Measurements from ENCODE around the gene FNIP1.
A peak's percentile ranks its signal among the peaks of the same experiment; 100 is the strongest.
"Not testable (repeated sequence)": the region's sequence is repeated elsewhere in the genome, so short reads cannot be mapped to it uniquely, and the experiment has no call there.

The FNIP1 gene

GRCh38 chr5:131754363-131754762, 42.5 kb downstream of the FNIP1 start:
- ATAC-seq (replicated peaks): peak; percentile 65 to 93
- H3K36me3 Mint-ChIP-seq: peaks cover 10 to 16% of the 10 kb centered on the region in 2 donors
- peak overlapping the region; percentile 81 for H3K27ac Mint-ChIP-seq
- H3K4me3 Mint-ChIP-seq: no peak overlapping the region
- H3K9me3 Mint-ChIP-seq: no peaks in the 10 kb centered on the region
- DNase-seq: no peak
- peaks cover 10 to 19% of the 10 kb centered on the region in 2 donors for H3K4me1 Mint-ChIP-seq
- H3K27me3 Mint-ChIP-seq: no peaks in the 10 kb centered on the region

DNA sequence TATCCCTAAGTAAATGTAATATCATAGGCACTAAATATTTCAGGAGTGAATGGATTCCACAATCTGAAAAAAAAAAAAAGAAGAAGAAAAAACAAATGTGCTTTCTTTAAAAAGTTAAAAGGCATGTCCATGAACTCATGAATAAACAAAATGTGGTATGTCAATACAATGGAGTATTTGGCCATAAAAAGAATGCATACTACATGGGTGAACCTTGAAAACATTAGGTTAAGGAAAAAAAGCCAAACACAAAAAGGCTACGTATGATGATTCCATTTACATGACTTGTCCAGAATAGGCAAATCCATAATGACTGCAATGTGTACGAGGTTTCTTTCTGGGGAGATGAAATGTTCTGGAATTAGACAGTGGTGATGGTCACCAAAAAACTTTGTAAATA, 45.3 kb downstream of the FNIP1 start:
- H3K9me3 Mint-ChIP-seq: no peaks in the 10 kb centered on the region
- no peak for ATAC-seq (replicated peaks)
- DNase-seq: no peak
- no peak overlapping the region for H3K4me3 Mint-ChIP-seq
- peaks cover 19 to 32% of the 10 kb centered on the region in 2 donors for H3K4me1 Mint-ChIP-seq
- H3K27ac Mint-ChIP-seq: no peak overlapping the region
- no peaks in the 10 kb centered on the region for H3K27me3 Mint-ChIP-seq
- peaks cover 15 to 23% of the 10 kb centered on the region in 2 donors for H3K36me3 Mint-ChIP-seq

- Mint-ChIP-seq H3K4me1 (peaks cover 20 to 32% of the 10 kb centered on the region in 2 donors), H3K9me3 (no peaks in the 10 kb centered on the region), H3K27me3 (no peaks in the 10 kb centered on the region), H3K27ac (no peak overlapping the region), H3K36me3 (peaks cover 13 to 22% of the 10 kb centered on the region in 2 donors), H3K4me3 (no peak overlapping the region)
- ATAC-seq (replicated peaks) (no peak), DNase-seq (no peak)
Measured at GRCh38 chr5:131749723-131750470, 46.9 kb downstream of the FNIP1 start.

- Mint-ChIP-seq H3K4me1 (peaks cover 14 to 32% of the 10 kb centered on the region in 2 donors), H3K4me3 (no peak overlapping the region), H3K9me3 (no peaks in the 10 kb centered on the region), H3K36me3 (peaks cover 14 to 21% of the 10 kb centered on the region in 2 donors), H3K27me3 (no peaks in the 10 kb centered on the region), H3K27ac (no peak overlapping the region)
- DNase-seq: no peak
- ATAC-seq (replicated peaks): no peak
Measured at GRCh38 chr5:131749138-131749537, 47.7 kb downstream of the FNIP1 start.

- Mint-ChIP-seq H3K4me1 (peaks cover 14 to 32% of the 10 kb centered on the region in 2 donors), H3K27me3 (no peaks in the 10 kb centered on the region), H3K27ac (peak overlapping the region; percentile 21), H3K36me3 (peaks cover 22 to 26% of the 10 kb centered on the region in 2 donors), H3K9me3 (no peaks in the 10 kb centered on the region), H3K4me3 (peak overlapping the region; percentile 2 to 3)
- DNase-seq (no peak), ATAC-seq (replicated peaks) (peak; percentile 84 to 86)
Measured at GRCh38 chr5:131747180-131748105, 49.4 kb downstream of the FNIP1 start.

GRCh38 chr5:131746423-131746822, 50.4 kb downstream of the FNIP1 start:
- Mint-ChIP-seq H3K27me3 (no peaks in the 10 kb centered on the region), H3K4me3 (no peak overlapping the region), H3K27ac (no peak overlapping the region), H3K9me3 (no peaks in the 10 kb centered on the region), H3K36me3 (peaks cover 20 to 24% of the 10 kb centered on the region in 2 donors), H3K4me1 (peaks cover 14 to 32% of the 10 kb centered on the region in 2 donors)
- ATAC-seq (replicated peaks) (no peak), DNase-seq (no peak)

- H3K4me1 Mint-ChIP-seq: peaks cover 14 to 32% of the 10 kb centered on the region in 2 donors
- no peaks in the 10 kb centered on the region for H3K9me3 Mint-ChIP-seq
- H3K4me3 Mint-ChIP-seq: no peak overlapping the region
- H3K27ac Mint-ChIP-seq: no peak overlapping the region
- no peaks in the 10 kb centered on the region for H3K27me3 Mint-ChIP-seq
- peaks cover 21 to 28% of the 10 kb centered on the region in 2 donors for H3K36me3 Mint-ChIP-seq
- ATAC-seq (replicated peaks) (no peak), DNase-seq (no peak)
Measured at GRCh38 chr5:131745703-131746102, 51.1 kb downstream of the FNIP1 start.

DNA sequence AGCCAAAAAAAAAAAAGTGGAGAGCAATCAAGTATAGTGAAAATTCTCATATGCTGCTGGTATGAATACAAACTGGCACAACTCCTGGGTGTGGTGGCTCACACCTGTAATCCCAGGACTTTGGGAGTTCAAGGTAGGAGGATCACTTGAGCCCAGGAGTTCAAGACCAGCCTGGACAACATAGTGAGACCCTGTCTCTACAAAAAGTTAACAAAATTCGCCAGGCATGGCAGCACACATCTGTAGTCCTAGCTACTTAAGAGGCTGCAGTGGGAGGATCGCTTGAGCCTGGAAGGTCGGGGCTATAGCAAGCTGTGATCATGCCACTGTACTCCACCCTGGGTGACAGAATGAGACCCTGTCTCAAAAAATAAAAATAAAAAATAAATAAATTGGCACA, 51.7 kb downstream of the FNIP1 start:
- Mint-ChIP-seq H3K9me3 (no peaks in the 10 kb centered on the region), H3K4me3 (no peak overlapping the region), H3K27ac (no peak overlapping the region), H3K4me1 (peaks cover 14 to 30% of the 10 kb centered on the region in 2 donors), H3K27me3 (no peaks in the 10 kb centered on the region), H3K36me3 (peaks cover 26 to 33% of the 10 kb centered on the region in 2 donors)
- ATAC-seq (replicated peaks) (no peak), DNase-seq (no peak)

GRCh38 chr5:131740477-131740876, 56.3 kb downstream of the FNIP1 start:
- Mint-ChIP-seq H3K9me3 (no peaks in the 10 kb centered on the region), H3K27me3 (no peaks in the 10 kb centered on the region), H3K4me1 (peaks cover 2 to 9% of the 10 kb centered on the region in 2 donors), H3K27ac (no peak overlapping the region), H3K4me3 (no peak overlapping the region), H3K36me3 (peaks cover 42 to 47% of the 10 kb centered on the region in 2 donors)
- no peak for DNase-seq
- ATAC-seq (replicated peaks): no peak

GRCh38 chr5:131735393-131735792, 61.4 kb downstream of the FNIP1 start:
- DNase-seq (no peak), ATAC-seq (replicated peaks) (no peak)
- Mint-ChIP-seq H3K27ac (no peak overlapping the region), H3K36me3 (peaks cover 42 to 49% of the 10 kb centered on the region in 2 donors), H3K4me1 (peaks cover 6 to 9% of the 10 kb centered on the region in 2 donors), H3K4me3 (no peak overlapping the region), H3K27me3 (no peaks in the 10 kb centered on the region), H3K9me3 (peaks cover 0 to 2% of the 10 kb centered on the region in 2 donors)

GRCh38 chr5:131734939-131735338, 61.9 kb downstream of the FNIP1 start:
- not testable (repeated sequence) for H3K27me3 Mint-ChIP-seq; H3K4me3 Mint-ChIP-seq; H3K9me3 Mint-ChIP-seq; DNase-seq; H3K4me1 Mint-ChIP-seq; H3K27ac Mint-ChIP-seq; ATAC-seq (replicated peaks)
- H3K36me3 Mint-ChIP-seq: peaks cover 40 to 47% of the 10 kb centered on the region in 2 donors

DNA sequence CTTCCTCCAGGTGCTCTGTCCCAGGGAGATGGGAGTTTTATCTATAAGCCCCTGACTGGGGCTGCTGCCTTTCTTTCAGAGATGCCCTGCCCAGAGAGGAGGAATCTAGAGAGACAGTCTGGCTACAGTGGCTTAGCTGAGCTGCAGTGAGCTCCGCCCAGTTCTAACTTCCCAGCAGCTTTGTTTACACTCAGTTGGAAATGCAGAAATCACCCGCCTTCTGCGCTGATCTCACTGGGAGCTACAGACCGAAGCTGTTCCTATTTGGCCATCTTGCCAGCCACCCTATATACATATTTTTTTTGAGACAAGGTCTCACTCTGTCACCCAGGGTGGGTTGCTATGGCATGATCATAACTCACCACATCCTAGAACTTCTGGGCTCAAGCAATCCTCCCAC, 67.5 kb downstream of the FNIP1 start:
- not testable (repeated sequence) for H3K27ac Mint-ChIP-seq; H3K27me3 Mint-ChIP-seq; DNase-seq; H3K4me1 Mint-ChIP-seq; H3K4me3 Mint-ChIP-seq; ATAC-seq (replicated peaks)
- Mint-ChIP-seq H3K36me3 (peaks cover 50 to 64% of the 10 kb centered on the region in 2 donors), H3K9me3 (peaks cover 8 to 22% of the 10 kb centered on the region in 2 donors)

GRCh38 chr5:131724089-131724488, 72.7 kb downstream of the FNIP1 start:
- H3K9me3 Mint-ChIP-seq: peaks cover 10 to 26% of the 10 kb centered on the region in 2 donors
- not testable (repeated sequence) for H3K4me3 Mint-ChIP-seq; H3K27me3 Mint-ChIP-seq; H3K27ac Mint-ChIP-seq; ATAC-seq (replicated peaks); H3K4me1 Mint-ChIP-seq; DNase-seq
- peaks cover 55 to 79% of the 10 kb centered on the region in 2 donors for H3K36me3 Mint-ChIP-seq

DNA sequence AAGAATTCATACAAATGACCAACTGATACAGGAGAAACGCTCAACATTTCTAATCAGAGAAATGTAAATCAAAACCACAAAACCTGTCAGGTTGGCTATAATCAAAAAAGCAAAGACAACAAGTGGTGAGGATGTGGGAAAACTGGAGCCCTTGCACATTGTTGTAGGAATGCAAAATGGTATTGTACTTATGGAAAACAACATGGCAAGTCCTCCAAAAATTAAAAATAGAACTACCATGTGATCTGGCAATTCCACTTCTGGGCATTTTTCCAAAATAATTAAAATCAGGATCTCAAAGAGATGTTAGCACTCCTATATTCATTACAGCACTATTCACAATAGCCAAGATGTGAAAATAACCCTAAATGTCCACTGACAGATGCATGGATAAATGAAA, 76.1 kb downstream of the FNIP1 start:
- no peaks in the 10 kb centered on the region for H3K4me1 Mint-ChIP-seq
- H3K4me3 Mint-ChIP-seq: no peak overlapping the region
- H3K36me3 Mint-ChIP-seq: peaks cover 44 to 63% of the 10 kb centered on the region in 2 donors
- H3K9me3 Mint-ChIP-seq: peaks cover 4 to 5% of the 10 kb centered on the region in 2 donors
- no peaks in the 10 kb centered on the region for H3K27me3 Mint-ChIP-seq
- DNase-seq (no peak), ATAC-seq (replicated peaks) (no peak)
- H3K27ac Mint-ChIP-seq: no peak overlapping the region
